Astrocyte (in vitro differentiated cells and primary cell): ENCODE data around the gene NEK10. TPM values are rescaled to one million over a fixed set of nuclear protein-coding genes. Genes with fewer than 3 reads are reported as not detected.
"Not testable (repeated sequence)": the region's sequence is repeated elsewhere in the genome, so short reads cannot be mapped to it uniquely, and the experiment has no call there.

ENCODE experiments used
- DNase-seq: peaks from one replicate; pipeline ENCODE4 v3.0.0-alpha.2; 2010; ENCODE audit warnings: low read depth
- FAIRE-seq: peaks from 2 replicates; lab custom pipeline; 2011; peaks lifted over from hg19 to GRCh38; lab: Jason Lieb, UNC
- H2AFZ ChIP-seq: 2 replicates; pipeline ENCODE4 v1.6.0; 2012; ENCODE audit warnings: low read depth, low read length, inconsistent platforms
- H3K27ac ChIP-seq: 2 replicates; pipeline ENCODE4 v1.5.1; 2011; ENCODE audit warnings: low read depth, low read length, inconsistent platforms
- H3K27me3 ChIP-seq: 2 replicates; pipeline ENCODE4 v1.6.0; 2011; ENCODE audit warnings: low read length, inconsistent platforms; ENCODE audit not compliant: insufficient read depth
- H3K36me3 ChIP-seq: 2 replicates; pipeline ENCODE4 v1.5.1; 2011; ENCODE audit warnings: low read length, inconsistent platforms; ENCODE audit not compliant: insufficient read depth
- H3K4me1 ChIP-seq: 2 replicates; pipeline ENCODE4 v1.5.1; 2011; ENCODE audit warnings: low read length, inconsistent platforms; ENCODE audit not compliant: insufficient read depth
- H3K4me2 ChIP-seq: 2 replicates; pipeline ENCODE4 v1.6.0; 2012; ENCODE audit warnings: low read length, inconsistent platforms
- H3K4me3 ChIP-seq: 2 replicates; pipeline ENCODE4 v1.5.1; 2011; ENCODE audit warnings: low read depth, mild to moderate bottlenecking, low read length, inconsistent platforms; ENCODE audit not compliant: insufficient read depth
- H3K79me2 ChIP-seq: 2 replicates; pipeline ENCODE4 v1.6.0; 2012; ENCODE audit warnings: mild to moderate bottlenecking, low read length, inconsistent platforms; ENCODE audit not compliant: insufficient read depth
- H3K9ac ChIP-seq: 2 replicates; pipeline ENCODE4 v1.6.0; 2012; ENCODE audit warnings: mild to moderate bottlenecking, low read length, inconsistent platforms
- H3K9me3 ChIP-seq: 2 replicates; pipeline ENCODE4 v1.5.1; 2012; ENCODE audit warnings: low read depth, mild to moderate bottlenecking, low read length, inconsistent platforms; ENCODE audit not compliant: insufficient read depth
- H4K20me1 ChIP-seq: 2 replicates; pipeline ENCODE4 v1.6.0; 2012; ENCODE audit warnings: low read length, inconsistent platforms; ENCODE audit not compliant: insufficient read depth
- H3K27ac Mint-ChIP-seq: one replicate; pipeline ENCODE4 v1.8.0; 2021; ENCODE audit warnings: mild to moderate bottlenecking, mixed read lengths; ENCODE audit not compliant: unreplicated experiment
- H3K27me3 Mint-ChIP-seq: one replicate; pipeline ENCODE4 v1.8.0; 2021; ENCODE audit warnings: low read depth, mixed read lengths; ENCODE audit not compliant: unreplicated experiment
- H3K36me3 Mint-ChIP-seq: one replicate; pipeline ENCODE4 v1.8.0; 2021; ENCODE audit warnings: low read depth, mixed read lengths; ENCODE audit not compliant: unreplicated experiment
- H3K4me1 Mint-ChIP-seq: one replicate; pipeline ENCODE4 v1.8.0; 2021; ENCODE audit warnings: low read depth, mixed read lengths; ENCODE audit not compliant: unreplicated experiment
- H3K4me3 Mint-ChIP-seq: one replicate; pipeline ENCODE4 v1.8.0; 2021; ENCODE audit warnings: mild to moderate bottlenecking, moderate library complexity, mixed read lengths; ENCODE audit not compliant: unreplicated experiment
- H3K9me3 Mint-ChIP-seq: one replicate; pipeline ENCODE4 v1.8.0; 2021; ENCODE audit warnings: mild to moderate bottlenecking, mixed read lengths; ENCODE audit not compliant: unreplicated experiment
- CTCF ChIP-seq: IDR thresholded peaks from 2 replicates; pipeline ENCODE4 v1.5.1; 2011; ENCODE audit warnings: low read depth, mild to moderate bottlenecking, inconsistent platforms, low read length, moderate library complexity; ENCODE audit not compliant: insufficient read depth
- EZH2 ChIP-seq: IDR thresholded peaks from 2 replicates; pipeline ENCODE4 v1.6.1; 2012; ENCODE audit warnings: mild to moderate bottlenecking, low read length, inconsistent platforms; ENCODE audit not compliant: insufficient read depth
- total RNA-seq: library from RNA; stranded (reverse); gene quantifications from 2 replicates; pipeline ENCODE4 v1.2.1, GENCODE V29; 2021

Gene NEK10
- total RNA-seq, 1 donor from 2014 or later: 3.2 TPM

GRCh38 chr3:27310688-27311087 lies 58.5 kb downstream of the NEK10 start:
- peak overlapping the region; percentile 53 for H3K4me2 ChIP-seq
- no peak overlapping the region for H3K4me3 ChIP-seq
- Mint-ChIP-seq H3K27ac (peak overlapping the region; percentile 3), H3K4me3 (no peak overlapping the region), H3K27me3 (no peaks in the 10 kb centered on the region), H3K4me1 (peaks cover 24% of the 10 kb centered on the region), H3K9me3 (peaks cover 2% of the 10 kb centered on the region), H3K36me3 (no peaks in the 10 kb centered on the region)
- H3K27me3 ChIP-seq: no peaks in the 10 kb centered on the region
- DNase-seq (no peak), FAIRE-seq (no peak)
- no peaks in the 10 kb centered on the region for H3K79me2 ChIP-seq
- no peak overlapping the region for H2AFZ ChIP-seq
- H4K20me1 ChIP-seq: no peaks in the 10 kb centered on the region
- peaks cover 3% of the 10 kb centered on the region for H3K36me3 ChIP-seq
- no peak for TF ChIP-seq EZH2
- peak overlapping the region; percentile 62 for H3K9ac ChIP-seq
- no peaks in the 10 kb centered on the region for H3K9me3 ChIP-seq
- peak overlapping the region; percentile 87 for H3K27ac ChIP-seq
- H3K4me1 ChIP-seq: peaks cover 16% of the 10 kb centered on the region

- FAIRE-seq (no peak), DNase-seq (no peak)
- no peak for TF ChIP-seq CTCF
- TF ChIP-seq EZH2: no peak
Observed at GRCh38 chr3:27307566-27307965, 61.6 kb downstream of the NEK10 start.

GRCh38 chr3:27302891-27303290 lies 66.3 kb downstream of the NEK10 start:
- no peak overlapping the region for H2AFZ ChIP-seq
- Mint-ChIP-seq H3K36me3 (peaks cover 39% of the 10 kb centered on the region), H3K27me3 (no peaks in the 10 kb centered on the region), H3K27ac (no peak overlapping the region), H3K4me1 (no peaks in the 10 kb centered on the region), H3K9me3 (peaks cover 29% of the 10 kb centered on the region), H3K4me3 (no peak overlapping the region)
- H3K27me3 ChIP-seq: no peaks in the 10 kb centered on the region
- FAIRE-seq (no peak), DNase-seq (no peak)
- no peak overlapping the region for H3K4me2 ChIP-seq
- H3K79me2 ChIP-seq: no peaks in the 10 kb centered on the region
- no peaks in the 10 kb centered on the region for H3K4me1 ChIP-seq
- H3K36me3 ChIP-seq: peaks cover 4% of the 10 kb centered on the region
- H3K4me3 ChIP-seq: no peak overlapping the region
- no peak overlapping the region for H3K27ac ChIP-seq
- no peak overlapping the region for H3K9ac ChIP-seq
- H3K9me3 ChIP-seq: peaks cover 7% of the 10 kb centered on the region
- TF ChIP-seq CTCF (no peak), EZH2 (no peak)
- H4K20me1 ChIP-seq: no peaks in the 10 kb centered on the region

More at GRCh38 chr3:27307566-27307965, 61.6 kb downstream of the NEK10 start:
- peaks cover 2% of the 10 kb centered on the region for H3K36me3 Mint-ChIP-seq
- H3K9ac ChIP-seq: no peak overlapping the region
- no peak overlapping the region for H3K4me3 ChIP-seq
- peaks cover 16% of the 10 kb centered on the region for H3K4me1 ChIP-seq
- no peaks in the 10 kb centered on the region for H3K27me3 Mint-ChIP-seq
- H3K79me2 ChIP-seq: no peaks in the 10 kb centered on the region
- H3K27me3 ChIP-seq: no peaks in the 10 kb centered on the region
- no peak overlapping the region for H3K27ac ChIP-seq
- H3K36me3 ChIP-seq: peaks cover 7% of the 10 kb centered on the region
- H4K20me1 ChIP-seq: no peaks in the 10 kb centered on the region
- no peak overlapping the region for H3K27ac Mint-ChIP-seq
- peaks cover 19% of the 10 kb centered on the region for H3K4me1 Mint-ChIP-seq
- no peak overlapping the region for H2AFZ ChIP-seq
- H3K4me2 ChIP-seq: no peak overlapping the region
- peaks cover 2% of the 10 kb centered on the region for H3K9me3 Mint-ChIP-seq
- no peaks in the 10 kb centered on the region for H3K9me3 ChIP-seq
- H3K4me3 Mint-ChIP-seq: no peak overlapping the region

- H4K20me1 ChIP-seq, H3K27me3 ChIP-seq, H3K4me1 Mint-ChIP-seq, FAIRE-seq, H3K4me3 Mint-ChIP-seq, H2AFZ ChIP-seq, H3K27ac Mint-ChIP-seq, DNase-seq, H3K4me2 ChIP-seq, H3K27ac ChIP-seq, H3K4me1 ChIP-seq, H3K27me3 Mint-ChIP-seq, H3K4me3 ChIP-seq, H3K9me3 ChIP-seq, H3K79me2 ChIP-seq, H3K36me3 ChIP-seq, H3K9ac ChIP-seq: not testable (repeated sequence)
- Mint-ChIP-seq H3K36me3 (peaks cover 37% of the 10 kb centered on the region), H3K9me3 (peaks cover 29% of the 10 kb centered on the region)
Observed at GRCh38 chr3:27298981-27299380, 70.2 kb downstream of the NEK10 start.
